ENCODE results near the gene HEXD.
A peak's percentile ranks its signal among the peaks of the same experiment; 100 is the strongest.

HEXD gene

GRCh38 chr17:82461827-82462524 lies 43.8 kb downstream of the HEXD start:
- DNase-seq = peak; percentile 18

GRCh38 chr17:82463391-82463790 lies 45.2 kb downstream of the HEXD start:
- DNase-seq = no peak

GRCh38 chr17:82463925-82464566 lies 45.9 kb downstream of the HEXD start:
- DNase-seq = no peak

- DNase-seq = no peak
Observed at GRCh38 chr17:82464567-82464929, 46.4 kb downstream of the HEXD start.

- DNase-seq = no peak
Observed at GRCh38 chr17:82465023-82465603, 47.0 kb downstream of the HEXD start.

GRCh38 chr17:82468692-82469091 lies 50.5 kb downstream of the HEXD start:
- no peak for DNase-seq

GRCh38 chr17:82470065-82470464 lies 51.9 kb downstream of the HEXD start:
- no peak for DNase-seq

- DNase-seq = no peak
Observed at GRCh38 chr17:82474223-82475010, 56.3 kb downstream of the HEXD start.

- no peak for DNase-seq
Observed at GRCh38 chr17:82475458-82475857, 57.3 kb downstream of the HEXD start.

- DNase-seq = no peak
Observed at GRCh38 chr17:82477934-82478333, 59.8 kb downstream of the HEXD start.

- no peak for DNase-seq
Observed at GRCh38 chr17:82479602-82480001, 61.5 kb downstream of the HEXD start.

- DNase-seq = no peak
Observed at GRCh38 chr17:82480318-82480717, 62.2 kb downstream of the HEXD start.

- DNase-seq = no peak
Observed at GRCh38 chr17:82483204-82483660, 65.1 kb downstream of the HEXD start.

GRCh38 chr17:82483836-82484235 lies 65.7 kb downstream of the HEXD start:
- no peak for DNase-seq

GRCh38 chr17:82486231-82487094 lies 68.3 kb downstream of the HEXD start:
- no peak for DNase-seq

GRCh38 chr17:82487910-82488309 lies 69.8 kb downstream of the HEXD start:
- DNase-seq = no peak

- no peak for DNase-seq
Observed at GRCh38 chr17:82489117-82489516, 71.0 kb downstream of the HEXD start.

- DNase-seq = no peak
Observed at GRCh38 chr17:82489851-82490511, 71.8 kb downstream of the HEXD start.

GRCh38 chr17:82490512-82491195 lies 72.5 kb downstream of the HEXD start:
- DNase-seq = no peak

GRCh38 chr17:82491196-82491530 lies 73.0 kb downstream of the HEXD start:
- DNase-seq = no peak

GRCh38 chr17:82491533-82491932 lies 73.4 kb downstream of the HEXD start:
- no peak for DNase-seq

Measured in NCI-H226 (cell line).